GM12878 (cell line): ENCODE data around the gene ARHGAP22. TPM values are rescaled to one million over a fixed set of nuclear protein-coding genes. Genes with fewer than 3 reads are reported as not detected.

Experiments used
- ATAC-seq: fragments of 200-7000 bp; cut with Tn5 transposase; 3 replicates; pipeline ENCODE4 v1.9.1; 2020; ENCODE audit warnings: mild to moderate bottlenecking, moderate library complexity
- BruUV-seq: library from RNA; stranded (reverse); fragments of 400-500 nt; replicated peaks from 2 replicates; lab custom pipeline; 2021; lab: Mats Ljungman, UMichigan
- CTCF ChIA-PET: fragments of 300-600 bp; sonication (Branson Sonifier 250); formaldehyde crosslinking; extraction: SDS; loops from one replicate; lab custom pipeline; 2021; ENCODE audit warnings: inconsistent platforms; lab: Yijun Ruan, JAX
- POLR2A ChIA-PET: fragments of 350-600 bp; formaldehyde crosslinking; extraction: SDS; loops from one replicate; lab custom pipeline; 2021; ENCODE audit warnings: inconsistent platforms; lab: Charles Lee
- RAD21 ChIA-PET: fragments of 300-600 bp; sonication (Branson Sonifier 250); formaldehyde crosslinking; loops from one replicate; lab custom pipeline; 2023; ENCODE audit warnings: antibody characterized with exemption; ENCODE audit not compliant: unreplicated experiment; lab: Charles Lee
- SMC1A ChIA-PET: fragments of 300-600 bp; sonication (Branson Sonifier 250); formaldehyde crosslinking; loops from one replicate; lab custom pipeline; 2023; ENCODE audit not compliant: unreplicated experiment, uncharacterized antibody; lab: Charles Lee
- DNase-seq: peaks from one replicate; pipeline ENCODE4 v3.0.0-alpha.2; 2011; ENCODE audit warnings: low read depth, low spot score
- FAIRE-seq: peaks from 3 replicates; lab custom pipeline; 2011; peaks lifted over from hg19 to GRCh38; lab: Jason Lieb, UNC
- H2AFZ ChIP-seq: 2 replicates; pipeline ENCODE4 v1.6.0; 2011; ENCODE audit warnings: low read depth, low read length, control low read depth; ENCODE audit not compliant: control insufficient read depth
- H3K27ac ChIP-seq: 2 replicates; pipeline ENCODE4 v1.5.1; 2011; ENCODE audit warnings: control low read depth; ENCODE audit not compliant: control insufficient read depth, insufficient read depth
- H3K27me3 ChIP-seq, 2 experiments: replicated peaks in 1 of 2; 2 replicates each; pipeline versions ENCODE4 v1.6.0 to v1.6.1; 2011; ENCODE audit warnings: low read length in 1 of 2; ENCODE audit not compliant: control insufficient read depth in 2 of 2, insufficient read depth in 2 of 2
- H3K36me3 ChIP-seq, 2 experiments: 2 replicates each; pipeline ENCODE4 v1.5.1; 2011; ENCODE audit warnings: low read length in 1 of 2; ENCODE audit not compliant: control insufficient read depth in 2 of 2, insufficient read depth in 2 of 2
- H3K4me1 ChIP-seq: 2 replicates; pipeline ENCODE4 v1.6.1; 2011; ENCODE audit warnings: mild to moderate bottlenecking, low read length, moderate library complexity, mixed read lengths; ENCODE audit not compliant: control insufficient read depth, insufficient read depth
- H3K4me2 ChIP-seq: 2 replicates; pipeline ENCODE4 v1.6.0; 2011; ENCODE audit warnings: control low read depth; ENCODE audit not compliant: control insufficient read depth, insufficient read depth
- H3K4me3 ChIP-seq: fragments of 200-600 bp; sonication (generic); 2 replicates; pipeline ENCODE4 v1.5.1; 2016
- H3K79me2 ChIP-seq: 2 replicates; pipeline ENCODE4 v1.6.0; 2011; ENCODE audit warnings: low read length; ENCODE audit not compliant: control insufficient read depth, insufficient read depth
- H3K9ac ChIP-seq: 2 replicates; pipeline ENCODE4 v1.8.0; 2011; ENCODE audit warnings: low read length, control low read depth, mixed read lengths; ENCODE audit not compliant: control insufficient read depth, insufficient read depth
- H3K9me3 ChIP-seq: replicated peaks from 3 replicates; pipeline ENCODE4 v1.5.1; 2011; ENCODE audit warnings: mild to moderate bottlenecking, low read length; ENCODE audit not compliant: control insufficient read depth, insufficient read depth
- H4K20me1 ChIP-seq: 2 replicates; pipeline ENCODE4 v1.6.0; 2011; ENCODE audit not compliant: control insufficient read depth, insufficient read depth
- BACH1 ChIP-seq: fragments of 450-650 bp; IDR thresholded peaks from 2 replicates; pipeline ENCODE4 v1.6.1; 2017; ENCODE audit warnings: mild to moderate bottlenecking, borderline replicate concordance
- BMI1 ChIP-seq: fragments of 450-650 bp; IDR thresholded peaks from 2 replicates; pipeline ENCODE4 v1.6.1; 2016; ENCODE audit warnings: mild to moderate bottlenecking, moderate library complexity, borderline replicate concordance
- CBX3 ChIP-seq: fragments of 200-600 bp; sonication (generic); IDR thresholded peaks from 2 replicates; pipeline ENCODE4 v1.6.1; 2016; ENCODE audit warnings: low read depth, borderline replicate concordance
- CREB1 ChIP-seq: IDR thresholded peaks from 2 replicates; pipeline ENCODE4 v1.6.1; 2012; ENCODE audit warnings: low read depth, mild to moderate bottlenecking, inconsistent platforms
- GABPA ChIP-seq: IDR thresholded peaks from 2 replicates; pipeline ENCODE4 v1.6.1; 2014; ENCODE audit warnings: antibody characterized with exemption, low read depth, mild to moderate bottlenecking, inconsistent platforms
- GATAD2B ChIP-seq: fragments of 450-650 bp; conservative IDR thresholded peaks from 2 replicates; pipeline ENCODE4 v1.6.1; 2017; ENCODE audit warnings: low read depth, mild to moderate bottlenecking, moderate library complexity
- HCFC1 ChIP-seq: fragments of 150-350 bp; IDR thresholded peaks from 2 replicates; pipeline ENCODE4 v1.6.1; 2014; ENCODE audit warnings: low read length
- MTA2 ChIP-seq: fragments of 450-650 bp; IDR thresholded peaks from 2 replicates; pipeline ENCODE4 v1.6.1; 2016; ENCODE audit warnings: low read depth, mild to moderate bottlenecking, moderate library complexity
- MYC ChIP-seq: IDR thresholded peaks from 2 replicates; pipeline ENCODE4 v1.6.1; 2011; ENCODE audit warnings: mild to moderate bottlenecking, low read length, moderate library complexity, inconsistent platforms; ENCODE audit not compliant: insufficient read depth, insufficient replicate concordance, insufficient read length, severe bottlenecking
- PML ChIP-seq: IDR thresholded peaks from 2 replicates; pipeline ENCODE4 v1.6.1; 2012; ENCODE audit warnings: low read length, inconsistent platforms
- RBBP5 ChIP-seq: fragments of 200-600 bp; sonication (generic); conservative IDR thresholded peaks from 2 replicates; pipeline ENCODE4 v1.6.1; 2016
- RFX5 ChIP-seq: IDR thresholded peaks from 2 replicates; pipeline ENCODE4 v1.6.1; 2011; ENCODE audit warnings: low read depth, low read length, improper control_type of control experiment
- YY1 ChIP-seq: IDR thresholded peaks from 2 replicates; pipeline ENCODE4 v1.6.1; 2011; ENCODE audit warnings: low read depth, mild to moderate bottlenecking, low read length
- ZBED1 ChIP-seq: IDR thresholded peaks from 2 replicates; pipeline ENCODE4 v1.6.1; 2016; ENCODE audit warnings: borderline replicate concordance
- WGBS: methylation state at CpG from one replicate; pipeline ENCODE4 v1.1.6; 2016; ENCODE audit warnings: low lambda C conversion rate; ENCODE audit not compliant: insufficient replicate concordance, insufficient coverage; ENCODE audit errors: missing lambda C conversion rate; 5-methylcytosine and 5-hydroxymethylcytosine counted together
- in situ Hi-C: fragments of 300-500 bp; cut with MboI; formaldehyde crosslinking; loops from 9 replicates; pipeline ENCODE4 v1.14.3; 2018; ENCODE audit warnings: mixed read lengths
- intact Hi-C: fragments of 100-400 bp; cut with micrococcal nuclease; formaldehyde crosslinking; loops from one replicate; pipeline ENCODE4 v1.14.2; 2022; ENCODE audit not compliant: unreplicated experiment
- polyA plus RNA-seq, 11 experiments: library from polyadenylated mRNA; depleted of rRNA in 4 of 11; unstranded in 6 of 11; stranded (reverse) in 5 of 11; fragments of >200 nt; fragmentation: Nextera tagmentation in 4 of 11; fragmentation: Illumina TruSeq in 1 of 11; extraction: Ambion mirVana in 4 of 11; extraction: Trizol in 1 of 11; gene quantifications; 1 replicate in 1 of 11; 2 replicates in 10 of 11; pipeline versions ENCODE4 v1.2.1 to v1.2.3, GENCODE V29; 2011 to 2016; ENCODE audit warnings: inconsistent platforms in 2 of 11, missing spikeins in 2 of 11, low read depth in 1 of 11
- total RNA-seq, 4 experiments: library from RNA; depleted of rRNA in 3 of 4; stranded (reverse); fragments of >200 nt in 3 of 4; fragmentation: Illumina TruSeq in 1 of 4; extraction: Trizol in 1 of 4; gene quantifications; 2 replicates each; pipeline versions ENCODE4 v1.2.1 to v1.2.3, GENCODE V29; 2013 to 2021
- TF ChIP-seq, protein P1 (sequence below): IDR thresholded peaks from 2 replicates; pipeline ENCODE4 v1.6.1; 2012; ENCODE audit warnings: low read depth, low read length, improper control_type of control experiment
- TF ChIP-seq, protein P2 (sequence below): IDR thresholded peaks from 2 replicates; pipeline ENCODE4 v1.6.1; 2011; ENCODE audit warnings: borderline replicate concordance, low read depth, mild to moderate bottlenecking, moderate library complexity, low read length; ENCODE audit not compliant: insufficient read depth, poor library complexity, severe bottlenecking
- TF ChIP-seq, protein P3 (sequence below): fragments of 450-650 bp; formaldehyde crosslinking; IDR thresholded peaks from 2 replicates; pipeline ENCODE4 v1.5.0; 2022; ENCODE audit warnings: mild to moderate bottlenecking, missing genetic modification characterization

ARHGAP22 gene
- total and polyA plus RNA-seq, 10 of the 15 experiments (the other 5 are each of a cell fraction or from before 2014, with no cell fraction given): 0.07 to 0.61 (median 0.18) TPM; not detected in 5

DNA sequence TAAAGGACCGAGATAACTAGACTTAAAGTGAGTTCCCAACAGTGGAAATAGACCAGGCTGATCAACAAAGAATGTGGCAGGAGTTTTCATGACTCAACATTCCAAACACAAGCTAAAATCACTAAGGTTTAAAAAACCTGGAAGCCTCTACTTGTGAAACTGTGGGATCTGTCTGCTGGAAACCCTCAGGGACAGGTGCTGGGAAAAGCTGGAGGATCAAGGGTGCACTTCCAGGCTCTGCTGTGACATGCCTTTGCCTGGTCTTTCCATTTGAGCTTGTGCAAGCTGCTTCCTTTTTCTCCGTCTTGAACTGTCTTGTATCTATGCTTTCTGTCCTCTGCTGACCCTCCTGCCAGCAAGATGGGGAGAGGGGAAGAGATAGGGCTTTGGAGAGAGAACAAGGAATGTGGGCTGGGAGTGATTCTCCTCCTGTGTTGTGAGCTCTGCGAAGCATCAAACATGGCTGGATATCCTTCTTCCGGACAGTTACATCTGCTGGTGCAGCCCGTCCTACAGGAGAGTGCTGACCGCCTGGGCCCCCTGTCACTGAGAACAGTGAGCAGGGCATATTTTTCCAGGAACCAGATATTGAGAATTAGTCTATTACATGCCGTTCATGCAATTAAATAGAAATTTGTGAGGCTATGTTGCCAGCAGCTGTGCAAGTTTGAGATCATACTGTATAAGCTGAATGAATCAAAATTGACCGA, 25.5 kb downstream of the ARHGAP22 start:
- H2AFZ ChIP-seq: no peak overlapping the region
- no peak overlapping the region for H3K27ac ChIP-seq
- in situ Hi-C loops: no loop called here
- DNase-seq: no peak
- no peaks in the 10 kb centered on the region for H3K79me2 ChIP-seq
- peaks cover 19% of the 10 kb centered on the region for H3K4me1 ChIP-seq
- no peak overlapping the region for H3K9ac ChIP-seq
- ChIA-PET CTCF (interaction anchor here (1.0 to 3.5 kb wide), 4 partner anchors 9 to 77 kb away, joined by 3 to 19 read pairs (median 6); no protein-coding TSS in a partner anchor), RAD21 (interaction anchor here (2.1 kb wide), 1 partner anchor 77 kb away, joined by 10 read pairs; no protein-coding TSS in a partner anchor), SMC1A (interaction anchor here (0.8 to 2.3 kb wide), 5 partner anchors 15 to 77 kb away, joined by 3 to 6 read pairs (median 4); no protein-coding TSS in a partner anchor), POLR2A (interaction anchor here (0.8 kb wide), 1 partner anchor 8 kb away, joined by 3 read pairs; no protein-coding TSS in a partner anchor)
- no peaks in the 10 kb centered on the region for H3K27me3 ChIP-seq
- no peak overlapping the region for H3K4me3 ChIP-seq
- no peaks in the 10 kb centered on the region for H3K36me3 ChIP-seq
- H4K20me1 ChIP-seq: no peaks in the 10 kb centered on the region
- WGBS: 52% methylated on average over 8 of the region's 8 CpGs
- intact Hi-C loops: no loop called here
- no peak overlapping the region for H3K4me2 ChIP-seq
- no peaks in the 10 kb centered on the region for H3K9me3 ChIP-seq
- ATAC-seq: no peak
- BruUV-seq: no TSS peak
- FAIRE-seq: no peak
- TF ChIP-seq YY1 (no peak), ZBED1 (no peak), PML (no peak), MTA2 (no peak), GATAD2B (no peak), MYC (no peak), BACH1 (no peak), HCFC1 (no peak), CREB1 (no peak), CBX3 (no peak), GABPA (no peak), BMI1 (no peak), RFX5 (no peak), RBBP5 (no peak)
- TF ChIP-seq, protein P1, sequence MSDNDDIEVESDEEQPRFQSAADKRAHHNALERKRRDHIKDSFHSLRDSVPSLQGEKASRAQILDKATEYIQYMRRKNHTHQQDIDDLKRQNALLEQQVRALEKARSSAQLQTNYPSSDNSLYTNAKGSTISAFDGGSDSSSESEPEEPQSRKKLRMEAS: no peak
- TF ChIP-seq, protein P2, sequence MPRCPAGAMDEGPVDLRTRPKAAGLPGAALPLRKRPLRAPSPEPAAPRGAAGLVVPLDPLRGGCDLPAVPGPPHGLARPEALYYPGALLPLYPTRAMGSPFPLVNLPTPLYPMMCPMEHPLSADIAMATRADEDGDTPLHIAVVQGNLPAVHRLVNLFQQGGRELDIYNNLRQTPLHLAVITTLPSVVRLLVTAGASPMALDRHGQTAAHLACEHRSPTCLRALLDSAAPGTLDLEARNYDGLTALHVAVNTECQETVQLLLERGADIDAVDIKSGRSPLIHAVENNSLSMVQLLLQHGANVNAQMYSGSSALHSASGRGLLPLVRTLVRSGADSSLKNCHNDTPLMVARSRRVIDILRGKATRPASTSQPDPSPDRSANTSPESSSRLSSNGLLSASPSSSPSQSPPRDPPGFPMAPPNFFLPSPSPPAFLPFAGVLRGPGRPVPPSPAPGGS: no peak
- TF ChIP-seq, protein P3, sequence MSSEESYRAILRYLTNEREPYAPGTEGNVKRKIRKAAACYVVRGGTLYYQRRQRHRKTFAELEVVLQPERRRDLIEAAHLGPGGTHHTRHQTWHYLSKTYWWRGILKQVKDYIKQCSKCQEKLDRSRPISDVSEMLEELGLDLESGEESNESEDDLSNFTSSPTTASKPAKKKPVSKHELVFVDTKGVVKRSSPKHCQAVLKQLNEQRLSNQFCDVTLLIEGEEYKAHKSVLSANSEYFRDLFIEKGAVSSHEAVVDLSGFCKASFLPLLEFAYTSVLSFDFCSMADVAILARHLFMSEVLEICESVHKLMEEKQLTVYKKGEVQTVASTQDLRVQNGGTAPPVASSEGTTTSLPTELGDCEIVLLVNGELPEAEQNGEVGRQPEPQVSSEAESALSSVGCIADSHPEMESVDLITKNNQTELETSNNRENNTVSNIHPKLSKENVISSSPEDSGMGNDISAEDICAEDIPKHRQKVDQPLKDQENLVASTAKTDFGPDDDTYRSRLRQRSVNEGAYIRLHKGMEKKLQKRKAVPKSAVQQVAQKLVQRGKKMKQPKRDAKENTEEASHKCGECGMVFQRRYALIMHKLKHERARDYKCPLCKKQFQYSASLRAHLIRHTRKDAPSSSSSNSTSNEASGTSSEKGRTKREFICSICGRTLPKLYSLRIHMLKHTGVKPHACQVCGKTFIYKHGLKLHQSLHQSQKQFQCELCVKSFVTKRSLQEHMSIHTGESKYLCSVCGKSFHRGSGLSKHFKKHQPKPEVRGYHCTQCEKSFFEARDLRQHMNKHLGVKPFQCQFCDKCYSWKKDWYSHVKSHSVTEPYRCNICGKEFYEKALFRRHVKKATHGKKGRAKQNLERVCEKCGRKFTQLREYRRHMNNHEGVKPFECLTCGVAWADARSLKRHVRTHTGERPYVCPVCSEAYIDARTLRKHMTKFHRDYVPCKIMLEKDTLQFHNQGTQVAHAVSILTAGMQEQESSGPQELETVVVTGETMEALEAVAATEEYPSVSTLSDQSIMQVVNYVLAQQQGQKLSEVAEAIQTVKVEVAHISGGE (CRISPR knock-in tag): no peak
